HCT116 (cell line): Measurements from ENCODE around the gene TMPRSS9. TPM values are rescaled to one million over a fixed set of nuclear protein-coding genes. Genes with fewer than 3 reads are reported as not detected.

Experiments used
- ATAC-seq: fragments of 200-7000 bp; cut with Tn5 transposase; 2 replicates; pipeline ENCODE4 v1.9.1; 2020; ENCODE audit warnings: mild to moderate bottlenecking, moderate library complexity
- BruUV-seq: library from RNA; stranded (reverse); fragments of 400-500 nt; replicated peaks from 2 replicates; lab custom pipeline; 2021; lab: Mats Ljungman, UMichigan
- CTCF ChIA-PET: fragments of 300-600 bp; sonication (Branson Sonifier 250); formaldehyde crosslinking; loops from one replicate; lab custom pipeline; 2021; ENCODE audit warnings: antibody characterized with exemption; lab: Charles Lee
- POLR2A ChIA-PET: fragments of 300-600, 350-600 bp; sonication (Branson Sonifier 250); formaldehyde crosslinking; loops from one replicate; lab custom pipeline; 2021; ENCODE audit warnings: antibody characterized with exemption; lab: Charles Lee
- RAD21 ChIA-PET, 2 experiments: fragments of 300-600 bp; sonication (Branson Sonifier 250); formaldehyde crosslinking; loops; one replicate each; lab custom pipeline; 2023; ENCODE audit warnings: low total read pairs in 2 of 2; ENCODE audit not compliant: uncharacterized antibody in 2 of 2, unreplicated experiment in 2 of 2, low non-redundant PET in 1 of 2; lab: Charles Lee
- DNase-seq: peaks from one replicate; pipeline ENCODE4 v3.0.0-alpha.2; 2010; ENCODE audit warnings: low read depth, low spot score
- H2AFZ ChIP-seq: fragments of 200-600 bp; shearing (Covaris generic), sonication (generic); 2 replicates; pipeline ENCODE4 v1.6.1; 2017; ENCODE audit warnings: low read depth, mixed run types, mixed read lengths, antibody characterized with exemption, low read length; ENCODE audit not compliant: poor library complexity, severe bottlenecking
- H3K27ac ChIP-seq: 2 replicates; pipeline ENCODE4 v1.5.1; 2012; ENCODE audit warnings: low read depth, low read length
- H3K27me3 ChIP-seq: fragments of 200-600 bp; sonication (generic); 2 replicates; pipeline ENCODE4 v1.6.1; 2016; ENCODE audit warnings: mixed run types, low read length, mixed read lengths; ENCODE audit not compliant: insufficient read depth
- H3K36me3 ChIP-seq, 2 experiments: fragments of 200-500 bp in 1 of 2; fragments of 200-600 bp in 1 of 2; sonication (Bioruptor generic) in 1 of 2; sonication (generic) in 1 of 2; 2 replicates each; pipeline versions ENCODE4 v1.5.1 to v1.6.1; 2014 to 2016; ENCODE audit warnings: low read length in 2 of 2, inconsistent platforms in 1 of 2, mixed read lengths in 1 of 2, mixed run types in 1 of 2; ENCODE audit not compliant: insufficient read depth in 2 of 2, control insufficient read depth in 1 of 2
- H3K4me1 ChIP-seq, 2 experiments: fragments of 200-600 bp in 1 of 2; sonication (generic) in 1 of 2; 2 replicates each; pipeline versions ENCODE4 v1.5.1 to v1.6.1; 2012 to 2017; ENCODE audit warnings: low read length in 2 of 2, inconsistent platforms in 1 of 2, mild to moderate bottlenecking in 1 of 2, mixed read lengths in 1 of 2, mixed run types in 1 of 2, moderate library complexity in 1 of 2; ENCODE audit not compliant: insufficient read depth in 2 of 2, control insufficient read depth in 1 of 2
- H3K4me2 ChIP-seq: fragments of 200-600 bp; sonication (generic); 2 replicates; pipeline ENCODE4 v1.6.1; 2017; ENCODE audit warnings: mixed run types, low read length, mixed read lengths
- H3K4me3 ChIP-seq, 2 experiments: fragments of 200-600 bp in 1 of 2; sonication (generic) in 1 of 2; replicated peaks in 1 of 2; 2 replicates each; pipeline ENCODE4 v1.5.1; 2011 to 2016; ENCODE audit warnings: low read length in 2 of 2, control low read depth in 1 of 2, low read depth in 1 of 2, mild to moderate bottlenecking in 1 of 2, mixed read lengths in 1 of 2, mixed run types in 1 of 2
- H3K79me2 ChIP-seq: fragments of 200-600 bp; sonication (generic); 2 replicates; pipeline ENCODE4 v1.6.1; 2017; ENCODE audit warnings: mild to moderate bottlenecking, mixed run types, low read length, moderate library complexity, mixed read lengths; ENCODE audit not compliant: insufficient read depth
- H3K9ac ChIP-seq: fragments of 200-600 bp; sonication (generic); 2 replicates; pipeline ENCODE4 v1.6.1; 2016; ENCODE audit warnings: low read length, mixed read lengths
- H3K9me2 ChIP-seq: fragments of 200-600 bp; sonication (generic), shearing (Covaris generic); 2 replicates; pipeline ENCODE4 v1.6.1; 2017; ENCODE audit warnings: mixed run types, mild to moderate bottlenecking, moderate library complexity; ENCODE audit not compliant: insufficient read depth
- H3K9me3 ChIP-seq, 2 experiments: fragments of 200-500 bp in 1 of 2; fragments of 200-600 bp in 1 of 2; sonication (Bioruptor generic) in 1 of 2; sonication (generic) in 1 of 2; 2 replicates each; pipeline ENCODE4 v1.6.1; 2014 to 2017; ENCODE audit warnings: low read length in 2 of 2, mixed read lengths in 2 of 2, inconsistent platforms in 1 of 2, low read depth in 1 of 2, mild to moderate bottlenecking in 1 of 2, mixed run types in 1 of 2, moderate library complexity in 1 of 2; ENCODE audit not compliant: control insufficient read depth in 1 of 2, insufficient read depth in 1 of 2
- H4K20me1 ChIP-seq: fragments of 200-600 bp; sonication (generic), shearing (Covaris generic); 2 replicates; pipeline ENCODE4 v1.6.1; 2017; ENCODE audit warnings: mixed run types, mild to moderate bottlenecking, moderate library complexity; ENCODE audit not compliant: insufficient read depth
- ATF3 ChIP-seq: IDR thresholded peaks from 2 replicates; pipeline ENCODE4 v1.6.1; 2012
- CTCF ChIP-seq, 3 experiments: fragments of 200-600 bp in 1 of 3; sonication (generic) in 1 of 3; IDR thresholded peaks in 2 of 3; conservative IDR thresholded peaks in 1 of 3; 2 replicates each; pipeline ENCODE4 v1.5.1; 2012 to 2017; ENCODE audit warnings: low read depth in 2 of 3, low read length in 2 of 3, antibody characterized with exemption in 1 of 3, borderline replicate concordance in 1 of 3, control low read depth in 1 of 3, mild to moderate bottlenecking in 1 of 3, mixed read lengths in 1 of 3, mixed run types in 1 of 3, moderate library complexity in 1 of 3; ENCODE audit not compliant: insufficient read depth in 1 of 3
- JUND ChIP-seq: IDR thresholded peaks from 2 replicates; pipeline ENCODE4 v1.6.1; 2012
- MAX ChIP-seq: IDR thresholded peaks from 2 replicates; pipeline ENCODE4 v1.6.1; 2012
- POLR2AphosphoS5 ChIP-seq: IDR thresholded peaks from 2 replicates; pipeline ENCODE4 v1.6.1; 2011; ENCODE audit warnings: mild to moderate bottlenecking, low read depth, low read length, moderate library complexity
- RAD21 ChIP-seq: IDR thresholded peaks from 2 replicates; pipeline ENCODE4 v1.6.1; 2012; ENCODE audit warnings: low read depth, mild to moderate bottlenecking
- REST ChIP-seq: IDR thresholded peaks from 2 replicates; pipeline ENCODE4 v1.6.1; 2012; ENCODE audit warnings: low read depth
- SIN3A ChIP-seq: IDR thresholded peaks from 2 replicates; pipeline ENCODE4 v1.6.1; 2012; ENCODE audit warnings: low read depth
- SRF ChIP-seq: IDR thresholded peaks from 2 replicates; pipeline ENCODE4 v1.6.1; 2012; ENCODE audit warnings: low read depth
- TCF7L2 ChIP-seq: IDR thresholded peaks from 2 replicates; pipeline ENCODE4 v1.7.0; 2011; ENCODE audit warnings: borderline replicate concordance, inconsistent platforms; ENCODE audit not compliant: insufficient read depth, insufficient read length; ENCODE audit errors: extremely low read depth
- intact Hi-C: fragments of 100-400 bp; cut with micrococcal nuclease; formaldehyde crosslinking; loops from 2 replicates; pipeline ENCODE4 v1.10.0; 2022
- total RNA-seq: library from RNA; stranded (reverse); gene quantifications from one replicate; pipeline ENCODE4 v1.2.1, GENCODE V29; 2021; ENCODE audit not compliant: unreplicated experiment

Gene TMPRSS9
- total RNA-seq, 1 experiment from 2014 or later: not detected

GRCh38 chr19:2419754-2420153 lies 59.7 kb downstream of the TMPRSS9 start:
- ChIA-PET CTCF (no interaction called here), RAD21 (no interaction called here), POLR2A (no interaction called here)
- Histone ChIP-seq H3K27me3 (no peaks in the 10 kb centered on the region), H4K20me1 (no peaks in the 10 kb centered on the region), H3K9ac (no peak overlapping the region), H3K9me3 (no peaks in the 10 kb centered on the region), H3K4me1 (no peaks in the 10 kb centered on the region), H2AFZ (no peak overlapping the region), H3K36me3 (peaks cover 0 to 19% of the 10 kb centered on the region in 2 experiments; a peak in 1 of 4 replicates)
- no TSS peak for BruUV-seq
- no peak for DNase-seq
- intact Hi-C loops: no loop called here
- ATAC-seq: no peak
- TF ChIP-seq REST (no peak), JUND (no peak)
- TF ChIP-seq, all 23 proteins: peak for 0
- H3K4me3 ChIP-seq: no peak overlapping the region
- H3K9me2 ChIP-seq: no peaks in the 10 kb centered on the region
- no peak overlapping the region for H3K4me2 ChIP-seq
- H3K79me2 ChIP-seq: peaks cover 25% of the 10 kb centered on the region
- no peak overlapping the region for H3K27ac ChIP-seq

GRCh38 chr19:2420490-2420889 lies 60.4 kb downstream of the TMPRSS9 start:
- no peak for DNase-seq
- H3K79me2 ChIP-seq: peaks cover 30% of the 10 kb centered on the region
- no peak overlapping the region for H2AFZ ChIP-seq
- no peak overlapping the region for H3K4me2 ChIP-seq
- peaks cover 0 to under 1% of the 10 kb centered on the region in 2 experiments; a peak in 1 of 4 replicates for H3K4me1 ChIP-seq
- no peaks in the 10 kb centered on the region for H3K9me3 ChIP-seq
- POLR2A ChIA-PET: no interaction called here
- RAD21 ChIA-PET: no interaction called here
- intact Hi-C loops: no loop called here
- peaks cover 1 to 22% of the 10 kb centered on the region in 2 experiments; a peak in 2 of 4 replicates for H3K36me3 ChIP-seq
- no peak overlapping the region for H3K27ac ChIP-seq
- no peaks in the 10 kb centered on the region for H3K9me2 ChIP-seq
- no TSS peak for BruUV-seq
- H3K9ac ChIP-seq: no peak overlapping the region
- no peak overlapping the region for H3K4me3 ChIP-seq
- CTCF ChIA-PET: no interaction called here
- H4K20me1 ChIP-seq: no peaks in the 10 kb centered on the region
- no peak for ATAC-seq
- H3K27me3 ChIP-seq: no peaks in the 10 kb centered on the region
- TF ChIP-seq MAX (no peak), POLR2AphosphoS5 (no peak), CTCF (IDR thresholded peaks at IDR 0.05 in 2 of 3, conservative IDR thresholded peaks at IDR 0.05 in 1 of 3; ENCODE audit: borderline replicate concordance in 1 of 3, insufficient read depth in 1 of 3, low read depth in 2 of 3, low read length in 2 of 3) (no peak), SRF (no peak), RAD21 (no peak), TCF7L2 (no peak), ATF3 (no peak), SIN3A (no peak)
